ENCODE data around the gene USB1. TPM values are rescaled to one million over a fixed set of nuclear protein-coding genes. Genes with fewer than 3 reads are reported as not detected.
A peak's percentile ranks its signal among the peaks of the same experiment; 100 is the strongest.

Gene USB1
- total RNA-seq, 1 experiment from 2014 or later, result 18.7 TPM

- Histone ChIP-seq H3K9me3 (ENCODE audit: low read length) (no peaks in the 10 kb centered on the region), H3K4me3 (ENCODE audit: low read length) (no peak overlapping the region), H2AFZ (ENCODE audit: low read length) (no peak overlapping the region), H3K27me3 (ENCODE audit: low read length) (no peaks in the 10 kb centered on the region), H4K20me1 (ENCODE audit: low read length) (no peaks in the 10 kb centered on the region), H3K4me2 (ENCODE audit: low read length) (peak overlapping the region; percentile 39; the same call in 1 of the 2 replicates), H3K36me3 (ENCODE audit: low read depth, low read length) (no peaks in the 10 kb centered on the region; the same call in 1 of the 2 replicates), H3K27ac (ENCODE audit: low read length) (peak overlapping the region; percentile 64), H3K79me2 (ENCODE audit: low read length) (no peaks in the 10 kb centered on the region), H3K4me1 (ENCODE audit: insufficient read depth, low read length) (peaks cover 29% of the 10 kb centered on the region), H3K9me2 (replicated peaks; ENCODE audit: low read length) (no peaks in the 10 kb centered on the region), H3K9ac (ENCODE audit: low read length) (no peak overlapping the region), H3F3A (ENCODE audit: low read length, unreplicated experiment) (no peaks in the 10 kb centered on the region)
- CTCF ChIA-PET, result interaction anchor here (0.5 kb wide), 1 partner anchor 176 kb away, joined by 3 read pairs; no protein-coding TSS in a partner anchor
- DNase-seq (peak; percentile 49), ATAC-seq (peak; percentile 33)
- BruUV-seq (replicated peaks), result no TSS peak
- POLR2A ChIA-PET (ENCODE audit: unreplicated experiment), result no interaction called here
- intact Hi-C loops (cut with micrococcal nuclease), result loop anchor here (10.0 kb wide), 1 partner anchor 282 kb away; no protein-coding TSS in a partner anchor
- TF ChIP-seq EZH2phosphoT487 (IDR thresholded peaks at IDR 0.05; ENCODE audit: borderline replicate concordance, low read length) (no peak), CTCF (conservative IDR thresholded peaks at IDR 0.05; ENCODE audit: low read depth, low read length) (no peak), EZH2 (IDR thresholded peaks at IDR 0.05; ENCODE audit: low read length, unreplicated experiment) (no peak)
Measured at GRCh38 chr16:58022601-58023371, 21.6 kb downstream of the USB1 start.

GRCh38 chr16:58024486-58025350 is 23.5 kb downstream of the USB1 start:
- no peaks in the 10 kb centered on the region; the same call in 1 of the 2 replicates for H3K36me3 ChIP-seq (ENCODE audit: low read depth, low read length)
- no peaks in the 10 kb centered on the region for H3F3A ChIP-seq (ENCODE audit: low read length, unreplicated experiment)
- no peaks in the 10 kb centered on the region for H4K20me1 ChIP-seq (ENCODE audit: low read length)
- ChIA-PET CTCF (no interaction called here), POLR2A (ENCODE audit: unreplicated experiment) (no interaction called here)
- no peak overlapping the region for H3K27ac ChIP-seq (ENCODE audit: low read length)
- intact Hi-C loops (cut with micrococcal nuclease), result loop anchor here (10.0 kb wide), 1 partner anchor 280 kb away; no protein-coding TSS in a partner anchor
- TF ChIP-seq EZH2phosphoT487 (IDR thresholded peaks at IDR 0.05; ENCODE audit: borderline replicate concordance, low read length) (no peak), CTCF (conservative IDR thresholded peaks at IDR 0.05; ENCODE audit: low read depth, low read length) (no peak), EZH2 (IDR thresholded peaks at IDR 0.05; ENCODE audit: low read length, unreplicated experiment) (no peak)
- H2AFZ ChIP-seq (ENCODE audit: low read length), result peak overlapping the region; percentile 84
- H3K9ac ChIP-seq (ENCODE audit: low read length), result no peak overlapping the region
- H3K4me1 ChIP-seq (ENCODE audit: insufficient read depth, low read length), result peaks cover 29% of the 10 kb centered on the region
- no peaks in the 10 kb centered on the region for H3K79me2 ChIP-seq (ENCODE audit: low read length)
- no peaks in the 10 kb centered on the region for H3K9me3 ChIP-seq (ENCODE audit: low read length)
- no peak for ATAC-seq
- peak overlapping the region; percentile 69 for H3K4me3 ChIP-seq (ENCODE audit: low read length)
- no peak for DNase-seq
- peak overlapping the region; percentile 89 for H3K4me2 ChIP-seq (ENCODE audit: low read length)
- H3K9me2 ChIP-seq (replicated peaks; ENCODE audit: low read length), result no peaks in the 10 kb centered on the region
- no peaks in the 10 kb centered on the region for H3K27me3 ChIP-seq (ENCODE audit: low read length)
- no TSS peak for BruUV-seq (replicated peaks)
